ENCODE measurements around the gene HHAT. TPM values are rescaled to one million over a fixed set of nuclear protein-coding genes. Genes with fewer than 3 reads are reported as not detected.

HHAT gene
- total and polyA plus RNA-seq, 2 of the 4 experiments (the other 2 are of a cell fraction): 1.7 to 2.5 TPM

- intact Hi-C loops (cut with micrococcal nuclease): loop anchor here (5.0 kb wide), 1 partner anchor 659 kb away; the partner anchor contains the start of gene RCOR3
- TF ChIP-seq MAZ (IDR thresholded peaks at IDR 0.05; ENCODE audit: borderline replicate concordance, low read depth, low read length) (peak; percentile 35; the same call in 1 of the 2 replicates), CHD1 (IDR thresholded peaks at IDR 0.05; ENCODE audit: low read depth, low read length) (no peak), CEBPB (IDR thresholded peaks at IDR 0.05; ENCODE audit: low read depth, low read length) (peak; percentile 99), RAD21 (IDR thresholded peaks at IDR 0.05; ENCODE audit: low read length) (no peak), NFE2L2 (IDR thresholded peaks at IDR 0.05; ENCODE audit: low read depth, low read length) (peak; percentile 34; the same call in 1 of the 2 replicates), FOS (IDR thresholded peaks at IDR 0.05; ENCODE audit: low read depth, low read length) (peak; percentile 92), MAFK (IDR thresholded peaks at IDR 0.05; ENCODE audit: low read depth, low read length) (no peak), ELK1 (IDR thresholded peaks at IDR 0.05; ENCODE audit: borderline replicate concordance, low read depth, low read length) (no peak), USF2 (IDR thresholded peaks at IDR 0.05; ENCODE audit: low read depth, low read length) (peak; percentile 98), POLR2A (IDR thresholded peaks at IDR 0.05; ENCODE audit: low read depth, low read length) (no peak), BHLHE40 (IDR thresholded peaks at IDR 0.05; ENCODE audit: low read depth, low read length) (peak; percentile 93), SMC3 (IDR thresholded peaks at IDR 0.05; ENCODE audit: low read depth, low read length) (no peak), RFX5 (IDR thresholded peaks at IDR 0.05; ENCODE audit: low read depth, low read length) (no peak), MXI1 (IDR thresholded peaks at IDR 0.05; ENCODE audit: borderline replicate concordance, low read depth, low read length) (no peak), CTCF (conservative IDR thresholded peaks at IDR 0.05; ENCODE audit: low read depth, low read length) (no peak)
Observed at GRCh38 chr1:210598135-210598652, 269.5 kb downstream of the HHAT start.

More at GRCh38 chr1:210598135-210598652, 269.5 kb downstream of the HHAT start:
- ChIA-PET POLR2A (ENCODE audit: unreplicated experiment) (interaction anchor here (0.6 kb wide), 1 partner anchor 107 kb away, joined by 4 read pairs; no protein-coding TSS in a partner anchor), CTCF (interaction anchor here (0.9 to 3.0 kb wide), 5 partner anchors 9 to 536 kb away, joined by 3 to 11 read pairs (median 4); partner anchors contain the start of gene KCNH1)
- Histone ChIP-seq H4K5ac (ENCODE audit: low read depth, low read length) (peak overlapping the region; percentile 27), H3K9me3 (ENCODE audit: control insufficient read depth, insufficient read depth, low read length) (no peaks in the 10 kb centered on the region), H3K4me1 (ENCODE audit: control insufficient read depth, insufficient read depth, low read length) (peaks cover 10% of the 10 kb centered on the region), H2AFZ (replicated peaks; ENCODE audit: low read length, poor library complexity) (peak overlapping the region; percentile 84), H3K56ac (ENCODE audit: extremely low read depth, insufficient read depth, low read length) (peak overlapping the region; percentile 98; the same call in 1 of the 2 replicates), H3K36me3 (ENCODE audit: control insufficient read depth, insufficient read depth, low read length) (no peaks in the 10 kb centered on the region), H3K27ac (ENCODE audit: insufficient read depth, low read length) (peak overlapping the region; percentile 99), H3K4me3 (ENCODE audit: insufficient read depth, low read depth, low read length) (no peak overlapping the region), H3K27me3 (ENCODE audit: control insufficient read depth, insufficient read depth, low read length) (no peaks in the 10 kb centered on the region), H4K91ac (ENCODE audit: insufficient read depth, low read depth, low read length) (peak overlapping the region; percentile 100), H3K18ac (ENCODE audit: low read depth, low read length) (peak overlapping the region; percentile 75), H2BK20ac (ENCODE audit: low read depth, low read length) (peak overlapping the region; percentile 100), H3K9me1 (ENCODE audit: insufficient read depth, low read length) (peaks cover 9% of the 10 kb centered on the region), H3K4ac (ENCODE audit: low read depth, low read length) (peak overlapping the region; percentile 100), H4K8ac (ENCODE audit: low read depth in 2 of 2, low read length in 2 of 2) (peak overlapping the region; percentile 83 to 96; a peak in 3 of 4 replicates), H3K4me2 (ENCODE audit: low read depth, low read length) (peak overlapping the region; percentile 37), H2BK120ac (ENCODE audit: low read depth, low read length) (peak overlapping the region; percentile 100), H2AK9ac (replicated peaks; ENCODE audit: low read depth, low read length, poor library complexity) (peak overlapping the region; percentile 95), H2BK5ac (ENCODE audit: low read depth, low read length, poor library complexity, severe bottlenecking) (peak overlapping the region; percentile 98), H3K79me1 (ENCODE audit: low read depth in 1 of 2, low read length in 2 of 2) (no peaks in the 10 kb centered on the region), H2BK15ac (ENCODE audit: low read depth, low read length) (peak overlapping the region; percentile 22; the same call in 1 of the 3 replicates), H2AK5ac (ENCODE audit: low read depth, low read length) (peak overlapping the region; percentile 89), H4K20me1 (ENCODE audit: insufficient read depth, low read length) (no peaks in the 10 kb centered on the region; the same call in 1 of the 2 replicates), H3K14ac (replicated peaks; ENCODE audit: low read depth, low read length) (peak overlapping the region; percentile 91), H3K9ac (ENCODE audit: low read depth, low read length) (peak overlapping the region; percentile 7; the same call in 1 of the 2 replicates), H3K23ac (ENCODE audit: low read depth, low read length) (peak overlapping the region; percentile 95)
- dilution Hi-C loops (cut with HindIII; ENCODE audit: low sequenced_read_pairs, unreplicated experiment): no loop called here
- 0% methylated on average over 1 of the region's 3 CpGs; no CpG with 5 or more reads in 1 of the 2 experiments for WGBS, 2 experiments (ENCODE audit: extremely low coverage in 2 of 2, insufficient read length in 1 of 2)
- ATAC-seq (ENCODE audit: low read depth): peak; percentile 86
- in situ Hi-C loops (cut with MboI; ENCODE audit: low sequenced_read_pairs): loop anchor here (25.0 kb wide), 1 partner anchor 186 kb away; no protein-coding TSS in a partner anchor
- DNase-seq: peak; percentile 97
- no TSS peak for BruUV-seq (replicated peaks)
